ENCODE data around the gene ATP2B3.

The ATP2B3 gene

DNA sequence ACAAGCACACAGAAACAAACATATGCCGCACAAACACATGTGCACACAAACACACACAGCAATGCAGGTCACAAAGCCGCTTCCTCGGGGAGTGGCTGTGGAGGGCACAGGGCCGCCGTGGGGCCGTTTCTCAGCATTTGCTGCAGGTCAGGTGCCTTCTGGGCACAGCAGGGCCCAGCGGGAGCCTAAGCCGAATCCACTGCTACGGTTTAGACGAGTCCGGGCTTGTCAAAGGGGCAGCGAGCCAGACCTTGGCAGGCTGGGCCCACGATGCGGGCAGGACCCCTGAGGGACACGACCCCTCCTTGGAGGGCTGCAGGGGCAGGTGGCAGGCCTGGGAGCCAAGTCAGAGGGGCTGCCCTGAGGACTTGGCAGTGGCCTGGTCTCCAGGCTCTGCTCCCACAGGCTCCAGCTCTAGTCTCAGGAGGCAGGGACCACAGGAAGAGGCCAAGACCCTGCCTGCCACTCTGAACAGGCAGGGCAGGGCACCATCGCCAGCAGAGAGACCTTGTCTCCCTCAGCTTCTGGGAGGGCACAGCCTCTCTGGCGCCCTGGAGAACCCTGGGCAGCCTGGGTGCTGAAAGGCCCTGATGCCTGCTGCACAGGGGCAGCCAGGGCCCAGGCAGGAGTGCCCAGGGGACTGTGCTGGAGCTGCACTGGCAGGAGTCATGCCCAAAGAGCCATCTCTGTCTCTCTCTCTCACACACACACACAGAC lies 5.5 kb upstream of the ATP2B3 start:
- no peak for DNase-seq

DNA sequence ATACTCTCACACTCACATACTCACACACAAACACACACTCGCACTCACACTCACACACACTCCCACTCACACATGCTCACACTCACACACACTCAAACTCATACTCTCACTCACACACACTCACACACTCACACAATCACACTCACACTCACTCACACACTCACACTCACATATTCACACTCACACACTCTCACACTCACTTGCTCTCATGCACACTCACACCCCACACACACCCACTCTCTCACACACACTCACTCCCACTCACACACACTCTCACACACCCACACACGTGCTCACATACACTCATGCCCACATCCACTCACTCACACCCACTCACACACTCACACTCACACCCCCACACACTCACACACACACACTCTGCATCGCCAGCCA lies 4.9 kb upstream of the ATP2B3 start:
- DNase-seq = no peak

DNA sequence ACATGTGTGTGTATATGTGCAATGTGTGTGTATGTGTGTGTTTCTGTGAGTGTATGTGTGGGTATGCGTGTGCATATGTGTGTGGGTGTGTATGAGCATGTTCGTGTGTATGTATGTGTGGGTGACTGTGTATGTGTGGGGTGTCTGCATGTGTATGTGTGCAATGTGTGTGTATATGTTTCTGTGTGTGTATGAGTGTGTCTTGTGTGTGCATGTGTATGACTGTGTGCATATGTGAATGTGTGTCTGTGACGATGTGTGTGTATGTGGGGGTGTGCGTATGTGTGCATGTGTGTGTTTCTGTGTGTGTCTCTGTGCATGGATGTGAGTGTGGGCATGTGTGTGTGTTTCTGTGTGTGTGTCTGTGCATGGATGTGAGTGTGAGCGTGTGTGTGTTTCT lies 4.2 kb upstream of the ATP2B3 start:
- no peak for DNase-seq

DNA sequence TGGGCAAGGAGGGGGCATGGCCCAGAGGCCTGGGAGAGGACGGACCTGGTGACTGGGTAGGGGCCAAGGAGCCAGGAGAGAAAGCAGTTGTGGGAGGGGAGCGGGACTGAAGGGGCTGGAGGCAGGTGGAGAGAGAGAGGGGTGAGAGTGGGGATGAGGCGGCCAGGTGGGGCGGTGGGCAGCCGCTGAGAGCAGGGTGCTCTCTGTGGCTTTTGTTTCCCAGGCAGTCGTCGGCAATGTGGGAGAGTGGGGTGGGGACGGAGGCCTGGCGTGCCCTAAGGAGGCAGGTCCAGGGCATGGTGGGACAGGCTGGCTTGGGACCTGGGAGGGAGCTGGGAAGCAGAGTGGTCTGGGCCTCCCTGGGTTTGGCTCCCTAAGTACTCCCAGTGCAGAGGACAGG lies 3.2 kb upstream of the ATP2B3 start:
- DNase-seq = no peak

DNA sequence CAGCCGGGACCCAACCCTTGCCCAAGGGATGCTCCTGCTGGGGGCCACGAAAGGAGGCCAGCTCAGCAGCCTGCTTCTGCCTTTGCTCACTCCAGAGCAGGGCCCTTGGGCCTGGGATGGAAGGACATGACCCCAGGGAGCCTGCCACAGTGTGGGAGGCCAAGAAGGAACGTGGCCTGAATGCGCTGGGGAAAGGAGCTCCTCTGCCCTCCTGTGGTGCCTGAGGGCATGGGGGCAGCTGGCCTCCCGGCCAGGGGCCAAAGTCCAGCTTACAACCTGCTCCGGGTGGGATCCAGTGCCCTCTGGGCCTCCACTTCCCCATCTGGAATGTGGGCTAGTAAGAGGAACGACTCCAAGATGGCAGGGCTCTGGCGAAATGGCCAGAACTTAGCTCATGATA lies 2.0 kb upstream of the ATP2B3 start:
- no peak for DNase-seq

DNA sequence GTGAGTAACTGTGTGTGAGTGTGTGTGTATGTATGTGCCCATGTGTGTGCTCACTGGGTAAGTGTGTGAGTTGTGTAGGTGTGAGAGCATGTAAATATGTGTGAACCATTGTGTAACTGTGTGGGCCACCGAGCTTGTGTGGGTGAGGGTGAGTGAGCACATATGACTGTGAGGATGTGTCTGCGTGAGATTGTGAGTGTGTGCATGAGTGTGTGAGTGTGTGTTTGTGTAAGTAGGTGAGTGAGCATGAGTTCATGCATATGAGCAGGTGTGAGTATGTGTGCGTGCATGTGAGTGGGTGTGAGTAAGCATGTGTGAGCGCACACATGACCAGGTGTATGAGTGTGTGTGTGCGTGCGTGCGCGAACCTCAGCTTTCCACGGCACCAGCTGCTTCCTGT lies 1.4 kb upstream of the ATP2B3 start:
- DNase-seq = no peak

DNA sequence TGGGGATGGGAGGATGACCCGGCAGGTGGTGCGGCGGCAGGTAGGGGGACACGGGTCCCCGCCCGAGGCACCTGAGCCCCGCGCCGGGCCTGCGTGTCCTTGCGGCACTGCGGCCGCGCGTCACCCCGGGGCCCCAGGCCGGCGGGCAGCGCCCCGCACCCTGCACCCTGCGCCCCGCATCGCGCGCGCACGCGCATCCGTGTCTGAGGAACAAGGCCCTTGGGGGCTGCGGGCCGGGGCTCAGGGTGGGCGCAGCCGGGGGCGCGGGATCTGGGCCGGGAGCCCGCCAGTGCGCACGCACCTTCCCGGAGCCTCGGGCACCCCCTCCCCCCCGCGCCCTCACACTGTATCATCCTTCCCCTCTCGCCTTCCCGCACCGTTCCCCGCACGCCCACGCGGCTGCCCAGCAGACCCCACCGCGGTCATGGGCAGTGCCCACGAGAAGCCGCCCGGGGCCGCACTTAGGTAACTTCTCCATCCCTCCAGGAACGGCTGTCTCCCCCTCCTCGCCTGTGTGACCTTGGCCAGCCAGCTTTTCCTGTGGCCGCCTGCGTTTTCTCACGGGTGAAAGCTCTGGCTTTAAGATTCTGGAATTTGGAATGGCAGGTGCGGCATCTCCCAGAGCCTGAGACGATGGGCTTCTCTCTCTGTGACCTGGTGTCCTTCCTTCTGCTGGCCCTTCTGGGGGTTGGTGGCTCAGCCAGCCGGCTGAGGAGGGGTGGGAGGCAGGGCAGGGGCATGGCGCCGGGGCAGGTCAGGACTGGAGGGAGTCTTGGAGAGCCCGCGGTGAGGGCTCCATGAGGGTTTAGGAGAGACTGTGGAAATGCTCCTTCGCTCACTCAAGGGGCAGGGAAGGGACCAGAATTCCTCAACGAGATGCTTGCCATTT lies 748 bp downstream of the ATP2B3 start:
- DNase-seq = no peak

DNA sequence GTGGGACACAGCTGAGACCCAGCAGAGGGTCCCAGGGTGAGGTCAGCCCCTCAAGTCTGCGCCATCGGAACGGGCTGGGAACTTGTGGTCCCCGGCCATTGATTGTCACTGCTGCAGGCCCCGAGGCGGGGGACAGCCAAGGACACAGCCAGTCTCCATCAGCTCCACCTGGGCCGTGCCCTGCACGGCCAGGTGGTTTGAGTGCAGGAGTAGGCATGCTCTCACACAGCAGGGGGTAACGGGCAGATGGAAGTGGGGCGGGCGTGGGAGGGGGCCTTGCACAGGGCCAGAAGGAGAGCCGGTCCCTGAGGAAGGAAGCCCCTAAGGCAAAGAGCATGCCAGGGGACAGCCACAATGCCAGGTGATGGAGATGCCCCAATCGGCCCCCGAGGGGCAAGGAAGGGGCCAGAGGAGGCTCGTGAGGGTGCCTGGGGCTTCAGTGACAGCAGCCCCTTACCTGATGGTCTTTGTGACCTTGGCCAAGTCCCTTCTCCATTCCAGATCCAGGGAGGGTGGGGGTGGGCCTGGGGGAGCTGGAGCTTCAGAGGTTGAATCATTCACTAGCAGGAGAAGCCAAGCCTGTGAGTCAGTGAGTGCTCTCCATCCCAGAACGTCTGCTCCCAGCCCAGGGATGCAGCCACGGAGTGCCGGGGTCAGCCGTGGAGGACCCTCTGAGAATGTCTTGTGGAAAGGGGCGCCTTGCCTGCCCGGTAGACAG lies 2.3 kb downstream of the ATP2B3 start:
- DNase-seq = peak; percentile 39

DNA sequence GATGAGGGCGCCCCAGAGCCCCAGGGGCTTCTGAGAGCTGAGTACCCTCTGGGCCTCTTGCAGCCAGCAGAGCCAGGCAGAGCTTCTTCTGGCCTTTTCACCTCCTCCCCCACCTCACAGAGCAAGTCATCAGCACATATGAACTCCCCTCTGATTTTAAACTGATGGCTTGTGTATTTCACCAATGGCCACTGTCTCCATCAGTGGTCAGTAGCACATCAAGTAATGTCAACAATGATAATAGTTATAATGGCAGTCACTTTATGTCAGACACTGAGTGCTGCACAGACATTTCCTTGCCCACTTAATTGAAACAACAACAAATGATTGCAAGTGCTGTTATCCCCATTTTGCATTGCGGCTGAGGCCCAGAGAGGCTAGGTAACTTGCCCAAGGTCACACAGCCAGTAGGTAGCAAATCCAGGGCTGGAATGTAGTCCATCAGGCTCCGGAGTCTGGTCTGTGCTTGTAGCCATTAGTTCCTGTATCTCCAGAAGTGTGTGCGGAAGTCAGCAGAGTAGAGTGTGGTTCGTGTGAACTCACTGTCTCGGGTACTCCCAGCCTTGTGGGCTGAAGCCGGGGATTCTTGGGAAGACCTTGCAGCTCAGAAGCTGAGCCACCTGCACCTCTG lies 3.0 kb downstream of the ATP2B3 start:
- DNase-seq = no peak

DNA sequence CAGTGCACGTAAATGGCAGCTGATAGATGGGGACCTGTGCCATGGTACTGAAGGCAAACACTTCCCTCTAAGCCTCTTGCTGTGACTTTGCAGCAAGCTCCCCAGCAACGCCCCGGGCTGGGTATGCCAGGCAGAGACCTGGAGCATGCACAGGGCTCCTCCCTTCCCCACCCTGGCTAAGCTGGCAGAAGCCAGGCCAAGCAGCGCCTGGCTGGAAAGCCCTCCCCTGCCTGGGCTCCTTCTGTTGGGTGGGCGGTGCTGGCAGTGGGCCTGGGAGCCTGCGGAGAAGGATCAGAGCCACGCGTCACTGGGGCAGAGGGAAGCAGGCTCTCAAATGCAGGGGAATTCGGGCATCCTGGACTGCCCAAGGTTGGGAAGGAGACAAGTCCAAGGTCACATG lies 3.6 kb downstream of the ATP2B3 start:
- peak; percentile 67 for DNase-seq

DNA sequence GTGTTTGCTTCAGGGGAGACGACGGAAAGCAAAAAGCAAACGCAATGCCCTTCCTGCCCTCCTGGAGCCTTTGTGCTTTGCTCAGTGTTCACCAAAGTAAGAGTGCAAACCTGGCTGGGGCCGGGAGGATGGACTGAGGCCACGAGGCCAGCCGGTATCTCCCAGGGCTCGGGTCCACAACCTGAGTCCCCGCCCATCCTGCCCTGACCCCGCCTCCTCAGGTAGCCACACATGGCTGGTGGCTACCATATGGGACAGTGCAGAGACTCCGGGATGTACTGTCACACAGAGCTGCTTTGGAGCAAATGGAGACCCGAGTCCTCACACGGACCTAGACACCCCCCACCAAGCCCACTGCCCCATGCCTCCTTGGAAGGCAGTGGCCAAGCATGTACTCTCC lies 4.8 kb downstream of the ATP2B3 start:
- no peak for DNase-seq

DNA sequence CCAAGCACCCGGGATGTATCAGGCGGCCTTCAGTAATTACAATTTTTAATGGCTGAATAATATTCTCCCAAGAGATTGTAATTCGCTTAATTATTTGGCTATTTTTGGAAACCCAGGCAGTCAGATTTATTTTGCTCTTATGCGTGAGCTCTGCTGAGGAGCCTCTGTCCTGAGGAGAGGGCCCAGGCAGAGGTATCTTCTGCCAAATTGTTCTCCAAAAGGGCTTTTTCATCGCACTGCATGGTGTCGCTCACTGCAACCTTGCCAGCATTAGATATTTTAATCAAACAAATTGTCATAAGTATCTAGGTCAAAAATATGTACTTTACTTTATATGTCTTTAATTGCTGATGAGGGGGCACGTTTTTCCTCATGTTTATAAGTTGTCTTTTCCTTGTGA lies 5.8 kb downstream of the ATP2B3 start:
- no peak for DNase-seq

DNA sequence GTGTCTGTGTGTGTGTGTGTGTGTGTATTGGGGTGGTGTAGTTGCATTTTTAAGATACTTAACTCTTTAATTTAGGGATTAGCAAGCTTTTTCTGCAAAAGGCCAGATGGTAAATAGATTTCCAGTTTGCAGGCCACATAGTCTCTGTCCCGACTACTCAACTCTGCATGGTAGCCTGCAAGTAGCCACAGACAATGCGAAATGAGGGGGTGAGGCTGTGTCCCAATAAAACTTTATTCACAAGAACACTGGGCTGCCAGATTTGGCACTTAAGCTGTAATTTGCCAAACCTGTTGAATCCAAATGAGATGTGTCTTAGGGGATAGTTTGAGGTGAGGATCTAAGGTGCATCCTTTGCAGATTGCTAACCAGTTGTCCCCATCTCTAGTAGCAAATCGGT lies 6.8 kb downstream of the ATP2B3 start:
- no peak for DNase-seq

DNA sequence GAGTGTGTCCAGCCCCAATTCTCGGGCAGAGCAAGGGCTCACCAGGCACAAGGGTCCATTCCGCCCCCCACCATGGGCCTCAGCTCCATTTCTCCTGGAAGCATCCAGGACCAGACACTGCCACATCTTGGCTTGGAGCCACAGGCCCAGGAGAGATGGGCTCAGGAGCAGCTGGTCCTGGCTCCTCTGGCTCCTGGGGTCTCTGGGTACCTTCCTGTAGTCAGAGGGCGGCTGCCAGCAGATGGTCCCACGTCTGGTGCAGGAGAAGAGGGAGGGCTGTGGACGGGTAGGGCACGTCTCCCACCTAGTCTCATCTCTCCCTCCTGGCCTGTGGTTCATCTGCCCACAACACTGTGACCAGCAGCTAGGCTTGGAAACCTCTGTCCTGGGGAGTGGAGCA lies 8.0 kb downstream of the ATP2B3 start:
- DNase-seq = peak; percentile 73

DNA sequence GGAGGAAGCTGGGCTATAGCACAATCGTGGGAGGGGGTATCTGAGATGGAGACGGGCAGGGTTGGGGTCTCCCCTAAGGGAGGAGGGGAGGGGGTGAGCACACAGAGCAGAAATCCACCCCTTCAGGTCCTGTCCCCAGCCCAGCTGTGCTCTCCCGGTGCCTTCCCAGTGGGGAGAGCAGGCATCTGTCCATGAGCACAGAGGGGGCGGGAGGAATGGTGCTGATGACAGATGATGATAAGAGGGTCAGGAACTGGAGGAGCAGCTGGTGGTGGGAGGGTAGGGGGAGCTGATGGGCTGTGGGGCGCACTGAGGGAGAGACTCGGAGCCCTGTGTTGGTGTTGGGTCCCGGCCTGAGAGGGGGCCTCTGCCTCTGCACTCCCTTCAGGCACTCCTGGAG lies 8.6 kb downstream of the ATP2B3 start:
- DNase-seq = peak; percentile 77

DNA sequence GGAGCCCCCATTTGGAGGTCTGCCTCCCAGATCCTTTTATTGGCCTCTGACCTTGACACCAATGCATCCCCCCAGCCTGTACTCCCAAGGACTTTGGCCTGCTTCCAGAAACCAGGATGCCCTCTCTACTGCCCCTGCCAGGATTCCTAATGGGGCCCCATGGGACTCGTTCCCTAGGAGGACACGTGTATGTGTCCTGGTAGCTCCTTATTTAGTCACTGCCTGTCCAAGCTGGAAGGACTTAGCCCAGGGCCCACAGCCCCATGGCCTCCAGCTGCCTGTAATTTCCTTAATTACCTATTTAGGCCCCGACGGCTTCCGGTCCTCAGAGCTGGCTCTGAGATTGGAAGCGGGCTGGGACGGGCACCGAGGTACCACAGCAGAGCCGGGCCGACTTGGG lies 9.4 kb downstream of the ATP2B3 start:
- no peak for DNase-seq

DNA sequence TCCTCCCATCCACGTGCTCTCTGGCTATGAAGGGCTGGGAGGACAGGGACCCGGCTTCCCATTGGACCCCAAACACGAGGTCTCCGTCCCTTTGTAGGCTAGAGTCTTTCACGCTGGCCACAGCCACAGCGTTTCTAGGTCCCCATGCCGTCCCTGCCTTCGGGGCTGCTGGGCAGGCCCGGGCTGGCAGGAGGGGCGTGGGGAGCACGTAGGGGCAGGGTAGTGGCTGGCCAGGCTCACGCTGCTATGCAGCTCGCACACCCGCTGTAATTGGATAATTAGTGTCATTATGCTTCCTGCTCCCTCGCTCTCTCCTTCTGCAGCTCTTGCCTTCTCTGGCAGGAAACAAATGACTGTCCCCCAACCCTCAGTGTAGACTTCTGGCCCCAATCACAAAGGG lies 9.8 kb downstream of the ATP2B3 start:
- DNase-seq = peak; percentile 6

DNA sequence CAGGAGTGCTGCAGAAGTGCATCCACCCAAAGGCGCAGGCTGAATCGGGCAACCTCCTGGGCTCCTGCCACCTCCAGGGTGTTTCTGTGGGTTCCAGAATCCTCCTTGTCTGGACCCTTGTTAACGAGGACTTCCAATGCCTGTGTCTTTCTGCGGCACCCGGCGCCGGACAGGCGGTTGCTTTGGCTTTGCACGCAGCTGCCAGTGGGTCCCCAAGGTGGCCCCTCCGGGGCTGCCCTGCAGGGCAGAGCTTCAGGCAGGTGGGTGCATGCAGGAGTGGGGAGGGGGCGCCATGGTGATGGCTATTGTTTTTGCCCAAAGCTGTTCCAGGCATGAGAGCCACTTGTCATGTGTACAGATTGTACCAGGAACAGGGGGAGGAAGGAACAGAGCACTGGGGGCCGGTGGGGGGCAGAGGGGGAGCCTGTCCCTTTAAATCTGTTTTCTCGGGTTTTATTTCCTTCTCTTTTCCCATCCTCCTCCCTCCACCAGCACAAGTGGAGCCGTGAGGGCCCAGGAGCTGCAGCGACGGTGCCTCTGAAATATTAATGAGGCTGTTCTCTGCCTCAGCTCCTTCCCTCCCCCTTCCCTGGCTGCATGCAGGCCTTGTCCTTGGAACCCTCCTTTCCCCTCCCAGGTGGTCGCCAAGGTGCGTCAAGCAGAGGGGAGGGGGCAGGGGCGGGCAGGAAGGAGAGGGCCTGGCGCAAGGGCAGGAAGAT lies 13.1 kb downstream of the ATP2B3 start:
- DNase-seq = no peak

DNA sequence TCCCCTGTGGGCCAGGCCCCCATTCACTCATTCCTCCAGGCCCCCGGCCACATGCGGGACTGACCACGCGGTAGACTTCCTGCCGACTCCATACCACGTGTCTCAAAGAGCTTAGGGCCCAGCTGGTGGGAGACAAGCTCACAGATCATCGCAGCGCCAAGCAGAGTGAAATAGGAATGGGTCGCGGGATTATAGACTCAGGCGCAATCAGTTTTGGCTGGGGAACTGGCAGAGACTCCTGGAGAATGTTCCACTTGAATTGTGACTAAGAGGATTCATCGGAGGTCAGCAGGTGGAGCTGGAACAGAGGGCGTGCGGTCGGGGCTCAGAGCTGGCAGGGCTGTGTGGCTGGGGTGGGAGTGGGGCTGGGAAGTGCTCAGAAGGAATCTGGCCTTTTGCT lies 15.6 kb downstream of the ATP2B3 start:
- no peak for DNase-seq

DNA sequence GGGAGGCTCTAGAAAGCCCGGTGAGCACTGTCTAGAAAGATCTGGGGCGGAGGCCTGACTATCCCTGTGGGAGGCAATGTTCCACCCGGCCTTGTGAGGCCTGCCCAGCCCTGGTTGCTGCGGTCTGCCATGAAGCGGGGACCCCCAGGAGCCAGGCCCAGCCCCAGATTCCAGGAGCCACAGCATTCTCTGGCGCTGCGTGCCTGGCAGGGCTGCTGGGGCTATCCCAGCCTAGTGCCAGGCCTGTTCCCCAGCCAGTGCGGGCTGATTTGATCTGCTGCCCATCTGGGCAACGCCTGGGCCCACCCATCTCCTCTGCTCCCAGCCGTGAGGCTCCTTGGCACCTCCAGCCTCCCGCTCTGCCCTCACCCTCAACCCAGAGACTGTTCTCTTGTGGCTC lies 19.6 kb downstream of the ATP2B3 start:
- DNase-seq = no peak

DNA sequence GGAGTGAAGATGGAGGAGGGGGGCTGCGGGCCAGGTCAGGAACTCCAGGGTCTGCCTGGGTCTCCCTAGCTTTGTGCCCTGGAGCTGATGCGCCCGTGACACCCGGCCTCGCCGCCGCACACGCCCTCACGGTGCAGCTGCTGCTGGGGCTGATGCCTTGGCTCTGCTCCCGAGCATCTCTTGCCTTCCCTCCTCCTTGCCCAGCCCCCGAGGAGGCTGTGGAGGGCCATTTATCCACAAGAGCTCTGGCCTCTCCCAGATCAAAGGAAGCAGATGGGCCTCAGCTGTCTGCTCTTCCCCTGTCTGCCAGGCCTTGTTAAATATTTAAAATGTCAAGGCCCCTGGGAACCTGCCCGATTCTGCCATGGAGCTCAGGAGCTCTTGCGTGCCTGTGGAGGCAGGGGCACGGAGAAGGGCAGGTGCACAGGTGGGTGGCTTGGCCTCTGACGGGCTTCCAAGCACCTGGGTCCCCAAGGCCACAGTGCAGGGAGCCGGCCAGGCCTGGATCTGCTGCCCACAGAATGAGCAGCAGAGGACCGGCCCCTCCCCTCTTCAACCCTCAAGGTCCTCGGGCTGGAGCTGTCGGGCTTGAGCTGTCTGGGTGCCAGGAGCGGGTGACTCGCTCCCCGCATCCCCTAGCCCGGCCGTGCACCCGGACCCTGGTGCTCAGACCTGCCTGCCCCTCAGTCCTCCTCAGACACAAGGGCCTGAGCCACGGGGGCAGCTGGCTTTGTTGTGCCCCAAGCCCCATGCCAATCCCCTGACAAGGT lies 20.3 kb downstream of the ATP2B3 start:
- DNase-seq = peak; percentile 76

DNA sequence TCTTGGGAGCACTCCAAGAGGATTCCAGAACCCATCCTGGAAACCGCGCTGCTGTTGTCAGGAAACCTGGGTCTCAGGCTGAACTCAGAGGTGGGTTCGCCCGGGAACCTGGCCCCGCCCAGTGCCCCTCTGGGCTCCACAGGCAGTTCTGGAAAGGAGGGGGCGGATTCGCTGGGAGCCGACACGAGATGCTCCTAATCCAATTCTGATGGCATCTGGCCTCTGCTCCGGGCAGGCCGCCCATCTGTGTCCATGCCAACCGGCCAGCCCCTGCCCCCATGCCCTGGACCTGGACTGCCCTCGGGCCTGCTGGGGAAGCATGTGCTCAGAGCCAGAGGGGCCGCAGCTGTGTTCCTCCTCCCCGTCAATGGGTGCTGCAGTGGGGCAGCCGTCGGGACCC lies 21.0 kb downstream of the ATP2B3 start:
- DNase-seq = no peak
